GM19324 (cell line): ENCODE measurements around the gene PDS5A.
"Not testable (repeated sequence)": the region's sequence is repeated elsewhere in the genome, so short reads cannot be mapped to it uniquely, and the experiment has no call there.

Experiments
- ATAC-seq: cut with Tn5 transposase; IDR thresholded peaks from one replicate; pipeline ENCODE4 v1.9.1; 2021; ENCODE audit warnings: mild to moderate bottlenecking, moderate library complexity; ENCODE audit not compliant: unreplicated experiment, low FRiP score

PDS5A gene

GRCh38 chr4:39910064-39910463 lies 67.6 kb downstream of the PDS5A start:
- ATAC-seq: no peak

GRCh38 chr4:39908284-39908683 lies 69.4 kb downstream of the PDS5A start:
- ATAC-seq: no peak

- no peak for ATAC-seq
These were observed 72.1 kb downstream of the PDS5A start for GRCh38 chr4:39905656-39906055.

- not testable (repeated sequence) for ATAC-seq
These were observed 72.7 kb downstream of the PDS5A start for GRCh38 chr4:39905019-39905418.

GRCh38 chr4:39900966-39901365 lies 76.7 kb downstream of the PDS5A start:
- no peak for ATAC-seq

- ATAC-seq: no peak
These were observed 78.4 kb downstream of the PDS5A start for GRCh38 chr4:39899291-39899690.

- ATAC-seq: no peak
These were observed 79.7 kb downstream of the PDS5A start for GRCh38 chr4:39898015-39898414.

- no peak for ATAC-seq
These were observed 84.0 kb downstream of the PDS5A start for GRCh38 chr4:39893693-39894072.

- no peak for ATAC-seq
These were observed 84.6 kb downstream of the PDS5A start for GRCh38 chr4:39892988-39893692.

GRCh38 chr4:39889226-39889625 lies 88.5 kb downstream of the PDS5A start:
- no peak for ATAC-seq

- ATAC-seq: no peak
These were observed 89.2 kb downstream of the PDS5A start for GRCh38 chr4:39888541-39888940.

GRCh38 chr4:39883646-39884045 lies 94.1 kb downstream of the PDS5A start:
- ATAC-seq: no peak

GRCh38 chr4:39881789-39882188 lies 95.9 kb downstream of the PDS5A start:
- ATAC-seq: no peak

- ATAC-seq: no peak
These were observed 99.7 kb downstream of the PDS5A start for GRCh38 chr4:39877971-39878370.

GRCh38 chr4:39873823-39874222 lies 103.9 kb downstream of the PDS5A start:
- ATAC-seq: no peak

GRCh38 chr4:39865280-39865679 lies 112.4 kb downstream of the PDS5A start:
- no peak for ATAC-seq

- no peak for ATAC-seq
These were observed 113.3 kb downstream of the PDS5A start for GRCh38 chr4:39864391-39864790.

- ATAC-seq: no peak
These were observed 116.9 kb downstream of the PDS5A start for GRCh38 chr4:39860804-39861203.

- no peak for ATAC-seq
These were observed 121.7 kb downstream of the PDS5A start for GRCh38 chr4:39855909-39856512.

- no peak for ATAC-seq
These were observed 125.1 kb downstream of the PDS5A start for GRCh38 chr4:39852636-39853035.

- ATAC-seq: no peak
These were observed 127.0 kb downstream of the PDS5A start for GRCh38 chr4:39850727-39851126.

GRCh38 chr4:39846705-39847104 lies 131.0 kb downstream of the PDS5A start:
- ATAC-seq: no peak
